HG02759 (cell line): Measurements from ENCODE around the gene SLC26A8.

ENCODE experiments used
- ATAC-seq: cut with Tn5 transposase; IDR thresholded peaks from one replicate; pipeline ENCODE4 v1.9.1; 2021; ENCODE audit warnings: mild to moderate bottlenecking, moderate library complexity; ENCODE audit not compliant: unreplicated experiment

The SLC26A8 gene

GRCh38 chr6:36023996-36024795 lies at the start of gene SLC26A8:
SLC26A8 (minus strand) TSS chr6:36024641; CDS start chr6:36019707, 4,934 bp downstream.
- ATAC-seq: no peak

- ATAC-seq: no peak
These were observed 49.1 kb upstream of the SLC26A8 start for GRCh38 chr6:36073587-36073986.

- no peak for ATAC-seq
These were observed 48.2 kb upstream of the SLC26A8 start for GRCh38 chr6:36072681-36073080.

GRCh38 chr6:36071714-36072113 lies 47.3 kb upstream of the SLC26A8 start:
- ATAC-seq: no peak

- ATAC-seq: no peak
These were observed 46.8 kb upstream of the SLC26A8 start for GRCh38 chr6:36071281-36071680.

- no peak for ATAC-seq
These were observed 45.8 kb upstream of the SLC26A8 start for GRCh38 chr6:36070252-36070651.

GRCh38 chr6:36069573-36069972 lies 45.1 kb upstream of the SLC26A8 start:
- no peak for ATAC-seq

- ATAC-seq: no peak
These were observed 44.1 kb upstream of the SLC26A8 start for GRCh38 chr6:36068586-36068985.

- no peak for ATAC-seq
These were observed 43.6 kb upstream of the SLC26A8 start for GRCh38 chr6:36068012-36068392.

- ATAC-seq: no peak
These were observed 43.1 kb upstream of the SLC26A8 start for GRCh38 chr6:36067374-36068011.

- ATAC-seq: no peak
These were observed 42.4 kb upstream of the SLC26A8 start for GRCh38 chr6:36066817-36067216.

- ATAC-seq: no peak
These were observed 41.5 kb upstream of the SLC26A8 start for GRCh38 chr6:36065916-36066315.

- ATAC-seq: no peak
These were observed 40.4 kb upstream of the SLC26A8 start for GRCh38 chr6:36064770-36065396.

- ATAC-seq: no peak
These were observed 39.0 kb upstream of the SLC26A8 start for GRCh38 chr6:36063318-36064060.

GRCh38 chr6:36062247-36062646 lies 37.8 kb upstream of the SLC26A8 start:
- no peak for ATAC-seq

- ATAC-seq: no peak
These were observed 36.8 kb upstream of the SLC26A8 start for GRCh38 chr6:36061236-36061635.

GRCh38 chr6:36056178-36056577 lies 31.7 kb upstream of the SLC26A8 start:
- no peak for ATAC-seq

GRCh38 chr6:36054956-36055355 lies 30.5 kb upstream of the SLC26A8 start:
- no peak for ATAC-seq

- ATAC-seq: no peak
These were observed 30.0 kb upstream of the SLC26A8 start for GRCh38 chr6:36054415-36054814.

- ATAC-seq: no peak
These were observed 29.4 kb upstream of the SLC26A8 start for GRCh38 chr6:36053878-36054277.

- no peak for ATAC-seq
These were observed 27.7 kb upstream of the SLC26A8 start for GRCh38 chr6:36052097-36052496.
